GM19452 (cell line): ENCODE results near the gene C3orf62.
"Not testable (repeated sequence)": the region's sequence is repeated elsewhere in the genome, so short reads cannot be mapped to it uniquely, and the experiment has no call there.

Experiments used
- ATAC-seq: cut with Tn5 transposase; IDR thresholded peaks from one replicate; pipeline ENCODE4 v1.9.1; 2021; ENCODE audit not compliant: unreplicated experiment

C3orf62 gene

GRCh38 chr3:49269443-49270155 lies 7.4 kb downstream of the C3orf62 start:
- no peak for ATAC-seq

- no peak for ATAC-seq
Measured at GRCh38 chr3:49266410-49267095, 10.5 kb downstream of the C3orf62 start.

GRCh38 chr3:49265661-49266386 lies 11.2 kb downstream of the C3orf62 start:
- no peak for ATAC-seq

- ATAC-seq, result no peak
Measured at GRCh38 chr3:49263159-49263889, 13.7 kb downstream of the C3orf62 start.

- ATAC-seq, result no peak
Measured at GRCh38 chr3:49260806-49261324, 16.2 kb downstream of the C3orf62 start.

- ATAC-seq, result no peak
Measured at GRCh38 chr3:49257187-49257586, 19.8 kb downstream of the C3orf62 start.

GRCh38 chr3:49255718-49256511 lies 21.1 kb downstream of the C3orf62 start:
- ATAC-seq, result no peak

GRCh38 chr3:49255112-49255511 lies 21.9 kb downstream of the C3orf62 start:
- ATAC-seq, result no peak

GRCh38 chr3:49253512-49253911 lies 23.5 kb downstream of the C3orf62 start:
- no peak for ATAC-seq

- ATAC-seq, result no peak
Measured at GRCh38 chr3:49248840-49249227, 28.2 kb downstream of the C3orf62 start.

GRCh38 chr3:49244581-49245205 lies 32.3 kb downstream of the C3orf62 start:
- ATAC-seq, result no peak

- not testable (repeated sequence) for ATAC-seq
Measured at GRCh38 chr3:49240091-49240490, 36.9 kb downstream of the C3orf62 start.

- no peak for ATAC-seq
Measured at GRCh38 chr3:49238274-49239127, 38.5 kb downstream of the C3orf62 start.

- ATAC-seq, result no peak
Measured at GRCh38 chr3:49237344-49237743, 39.7 kb downstream of the C3orf62 start.

GRCh38 chr3:49236226-49236625 lies 40.8 kb downstream of the C3orf62 start:
- no peak for ATAC-seq

GRCh38 chr3:49228817-49229216 lies 48.2 kb downstream of the C3orf62 start:
- not testable (repeated sequence) for ATAC-seq

- ATAC-seq, result no peak
Measured at GRCh38 chr3:49222002-49222401, 55.0 kb downstream of the C3orf62 start.

GRCh38 chr3:49220985-49221563 lies 56.0 kb downstream of the C3orf62 start:
- ATAC-seq, result not testable (repeated sequence)
